SK-N-SH (cell line): ENCODE results near the gene SLC25A47.

Source experiments
- CTCF ChIP-seq: fragments of 200-600 bp; sonication (generic); IDR thresholded peaks from 2 replicates; pipeline ENCODE4 v1.6.1; 2017; ENCODE audit warnings: antibody characterized with exemption, mild to moderate bottlenecking, moderate library complexity
- EP300 ChIP-seq, 2 experiments: IDR thresholded peaks; 2 replicates each; pipeline versions ENCODE4 v1.4.0 to v1.6.1; 2012; ENCODE audit warnings: borderline replicate concordance in 1 of 2, low read depth in 1 of 2, low read length in 1 of 2
- EZH2phosphoT487 ChIP-seq: fragments of 200-600 bp; sonication (generic); IDR thresholded peaks from 2 replicates; pipeline ENCODE4 v1.6.1; 2017; ENCODE audit warnings: low read depth, mixed run types, mild to moderate bottlenecking, antibody characterized with exemption, moderate library complexity, borderline replicate concordance
- MAX ChIP-seq: IDR thresholded peaks from 2 replicates; pipeline ENCODE4 v1.4.0; 2012; ENCODE audit warnings: low read depth
- NRF1 ChIP-seq: IDR thresholded peaks from 2 replicates; pipeline ENCODE4 v1.6.1; 2012; ENCODE audit warnings: low read depth, mild to moderate bottlenecking, low read length
- POLR2AphosphoS5 ChIP-seq: IDR thresholded peaks from 2 replicates; pipeline ENCODE4 v1.6.1; 2012; ENCODE audit warnings: low read depth, low read length
- RAD21 ChIP-seq: IDR thresholded peaks from 2 replicates; pipeline ENCODE4 v1.6.1; 2012; ENCODE audit warnings: mild to moderate bottlenecking, low read length
- REST ChIP-seq: IDR thresholded peaks from 2 replicates; pipeline ENCODE4 v1.6.1; 2012; ENCODE audit warnings: mild to moderate bottlenecking, low read depth, low read length, moderate library complexity
- RFX5 ChIP-seq: IDR thresholded peaks from 2 replicates; pipeline ENCODE4 v1.6.1; 2012; ENCODE audit warnings: mild to moderate bottlenecking, improper control_type of control experiment, low read length
- SMC3 ChIP-seq: IDR thresholded peaks from 2 replicates; pipeline ENCODE4 v1.6.1; 2012; ENCODE audit warnings: low read depth, low read length, improper control_type of control experiment
- TAF1 ChIP-seq: IDR thresholded peaks from 2 replicates; pipeline ENCODE4 v1.6.1; 2012; ENCODE audit warnings: low read depth, mild to moderate bottlenecking, low read length, moderate library complexity, borderline replicate concordance
- TCF12 ChIP-seq: IDR thresholded peaks from 2 replicates; pipeline ENCODE4 v1.4.0; 2012
- USF1 ChIP-seq: IDR thresholded peaks from 2 replicates; pipeline ENCODE4 v1.4.0; 2012; ENCODE audit warnings: low read depth, borderline replicate concordance
- YY1 ChIP-seq: IDR thresholded peaks from 2 replicates; pipeline ENCODE4 v1.4.0; 2012; ENCODE audit warnings: low read depth, mild to moderate bottlenecking

- TF ChIP-seq REST, result no peak
- TF ChIP-seq RFX5, result no peak
- peak; percentile 39 for TF ChIP-seq CTCF
- no peak for TF ChIP-seq RAD21
- TF ChIP-seq EP300 (IDR thresholded peaks at IDR 0.05; ENCODE audit: borderline replicate concordance in 1 of 2, low read depth in 1 of 2, low read length in 1 of 2), result no peak
- no peak for TF ChIP-seq MAX
- TF ChIP-seq TCF12, result no peak
- no peak for TF ChIP-seq NRF1
- TF ChIP-seq USF1, result no peak
- no peak for TF ChIP-seq YY1
- no peak for TF ChIP-seq TAF1
- no peak for TF ChIP-seq POLR2AphosphoS5
- no peak for TF ChIP-seq EZH2phosphoT487
- TF ChIP-seq SMC3, result no peak
These were observed 5.0 kb upstream of the SLC25A47 start for GRCh38 chr14:100317912-100318808.
